ENCODE data around the gene PRLR. TPM values are rescaled to one million over a fixed set of nuclear protein-coding genes. Genes with fewer than 3 reads are reported as not detected.

The PRLR gene
- total RNA-seq, 1 donor from 2014 or later = 13.3 TPM

- H3K36me3 ChIP-seq = no peaks in the 10 kb centered on the region
- DNase-seq (ENCODE audit: extremely low spot score in 2 of 2) = no peak
- H3K4me3 ChIP-seq = no peak overlapping the region
- TF ChIP-seq POLR2AphosphoS5 (IDR thresholded peaks at IDR 0.05; ENCODE audit: insufficient read depth in 1 of 2, low read depth in 1 of 2) (no peak), POLR2A (IDR thresholded peaks at IDR 0.05) (no peak), CTCF (IDR thresholded peaks at IDR 0.05) (no peak)
- intact Hi-C loops (cut with DNase I) = no loop called here
- H3K4me1 ChIP-seq = peaks cover 31% of the 10 kb centered on the region
- H3K9me3 ChIP-seq = no peaks in the 10 kb centered on the region
- no peak overlapping the region for H3K27ac ChIP-seq
- H3K27me3 ChIP-seq = no peaks in the 10 kb centered on the region
Observed at GRCh38 chr5:35158622-35159369, 71.5 kb downstream of the PRLR start.

GRCh38 chr5:35158204-35158603, 72.1 kb downstream of the PRLR start:
- TF ChIP-seq POLR2A (IDR thresholded peaks at IDR 0.05) (no peak), POLR2AphosphoS5 (IDR thresholded peaks at IDR 0.05; ENCODE audit: insufficient read depth in 1 of 2, low read depth in 1 of 2) (no peak), CTCF (IDR thresholded peaks at IDR 0.05) (no peak)
- no peak overlapping the region for H3K4me3 ChIP-seq
- H3K4me1 ChIP-seq = peaks cover 29% of the 10 kb centered on the region
- H3K27ac ChIP-seq = no peak overlapping the region
- intact Hi-C loops (cut with DNase I) = no loop called here
- DNase-seq (ENCODE audit: extremely low spot score in 2 of 2) = no peak
- no peaks in the 10 kb centered on the region for H3K9me3 ChIP-seq
- no peaks in the 10 kb centered on the region for H3K36me3 ChIP-seq
- H3K27me3 ChIP-seq = no peaks in the 10 kb centered on the region

GRCh38 chr5:35153375-35153932, 76.8 kb downstream of the PRLR start:
- intact Hi-C loops (cut with DNase I) = no loop called here
- no peaks in the 10 kb centered on the region for H3K9me3 ChIP-seq
- no peaks in the 10 kb centered on the region for H3K27me3 ChIP-seq
- H3K4me3 ChIP-seq = no peak overlapping the region
- TF ChIP-seq POLR2AphosphoS5 (IDR thresholded peaks at IDR 0.05; ENCODE audit: insufficient read depth in 1 of 2, low read depth in 1 of 2) = no peak
- no peak for TF ChIP-seq POLR2A (IDR thresholded peaks at IDR 0.05)
- no peak for TF ChIP-seq CTCF (IDR thresholded peaks at IDR 0.05)
- H3K36me3 ChIP-seq = no peaks in the 10 kb centered on the region
- no peak for DNase-seq (ENCODE audit: extremely low spot score in 2 of 2)
- H3K4me1 ChIP-seq = peaks cover 15% of the 10 kb centered on the region
- no peak overlapping the region for H3K27ac ChIP-seq

GRCh38 chr5:35152733-35153132, 77.6 kb downstream of the PRLR start:
- H3K27me3 ChIP-seq = no peaks in the 10 kb centered on the region
- intact Hi-C loops (cut with DNase I) = no loop called here
- H3K36me3 ChIP-seq = no peaks in the 10 kb centered on the region
- no peak overlapping the region for H3K4me3 ChIP-seq
- no peak for TF ChIP-seq POLR2A (IDR thresholded peaks at IDR 0.05)
- TF ChIP-seq CTCF (IDR thresholded peaks at IDR 0.05) = no peak
- TF ChIP-seq POLR2AphosphoS5 (IDR thresholded peaks at IDR 0.05; ENCODE audit: insufficient read depth in 1 of 2, low read depth in 1 of 2) = no peak
- H3K4me1 ChIP-seq = peaks cover 15% of the 10 kb centered on the region
- H3K9me3 ChIP-seq = no peaks in the 10 kb centered on the region
- no peak overlapping the region for H3K27ac ChIP-seq
- no peak for DNase-seq (ENCODE audit: extremely low spot score in 2 of 2)
